ENCODE data around the gene DLX2. TPM values are rescaled to one million over a fixed set of nuclear protein-coding genes. Genes with fewer than 3 reads are reported as not detected.
"Not testable (repeated sequence)": the region's sequence is repeated elsewhere in the genome, so short reads cannot be mapped to it uniquely, and the experiment has no call there.

DLX2 gene
- total RNA-seq, 1 donor from 2014 or later, result 0.14 TPM

DNA sequence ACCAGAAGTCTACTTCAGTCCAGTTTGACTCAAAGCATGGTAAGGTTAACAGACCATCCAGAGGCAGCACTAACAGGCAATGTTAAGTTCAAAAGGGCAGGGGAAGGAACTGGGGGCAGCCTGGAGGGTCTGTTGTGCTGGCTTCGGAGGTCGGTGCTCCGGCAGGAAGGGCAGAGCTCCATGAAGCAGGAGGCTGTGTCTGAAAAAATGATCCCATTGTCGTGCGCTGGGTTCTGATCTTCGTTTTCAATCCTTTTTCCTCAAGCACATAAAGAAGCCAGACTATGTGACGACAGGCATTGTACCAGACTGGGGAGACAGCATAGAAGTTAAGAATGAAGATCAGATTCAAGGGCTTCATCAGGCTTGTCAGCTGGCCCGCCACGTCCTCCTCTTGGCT is 39.3 kb downstream of the DLX2 start:
- no peaks in the 10 kb centered on the region for H3K27me3 Mint-ChIP-seq (ENCODE audit: low read depth)
- no peaks in the 10 kb centered on the region for H3K9me3 Mint-ChIP-seq
- intact Hi-C loops (cut with micrococcal nuclease), result no loop called here
- no peak for DNase-seq (ENCODE audit: low spot score)
- H3K4me1 Mint-ChIP-seq (ENCODE audit: low read depth), result peaks cover 2% of the 10 kb centered on the region
- H3K4me3 Mint-ChIP-seq (ENCODE audit: low read depth), result no peak overlapping the region
- no peaks in the 10 kb centered on the region for H3K36me3 Mint-ChIP-seq (ENCODE audit: low read depth)
- no peak overlapping the region for H3K27ac Mint-ChIP-seq

DNA sequence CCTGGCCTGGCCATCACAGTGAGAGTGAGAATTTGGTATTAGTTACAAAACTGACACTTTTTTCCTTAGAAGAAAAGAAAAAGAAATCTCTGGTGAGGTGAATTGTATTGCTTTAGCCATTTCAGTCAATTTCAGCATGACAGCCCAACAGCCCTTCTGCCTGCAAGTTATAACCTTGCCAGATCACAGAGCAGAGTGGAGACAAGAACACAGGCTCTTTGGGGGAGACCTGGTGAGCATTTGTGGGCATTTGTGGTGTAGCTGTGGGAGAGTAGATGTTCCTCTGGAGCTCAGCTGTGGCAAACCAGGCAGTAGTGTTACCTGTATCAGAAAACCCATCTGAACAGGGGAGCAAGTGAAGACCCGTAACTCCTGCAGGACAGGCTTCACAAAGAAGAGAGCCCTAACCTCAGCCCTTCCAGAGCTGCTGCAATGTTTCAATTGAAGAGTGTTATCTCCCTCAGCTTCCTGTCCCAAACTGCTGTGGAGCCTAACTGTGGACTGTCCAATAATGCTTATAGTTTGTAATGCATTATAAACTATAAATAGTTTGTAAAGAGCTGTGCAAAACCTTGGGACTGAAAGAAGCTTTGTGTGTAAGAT is 40.2 kb downstream of the DLX2 start:
- H3K36me3 Mint-ChIP-seq (ENCODE audit: low read depth), result no peaks in the 10 kb centered on the region

GRCh38 chr2:172060118-172060517 is 42.6 kb downstream of the DLX2 start:
- DNase-seq (ENCODE audit: low spot score); H3K36me3 Mint-ChIP-seq (ENCODE audit: low read depth); H3K4me1 Mint-ChIP-seq (ENCODE audit: low read depth); intact Hi-C loops (cut with micrococcal nuclease); H3K27ac Mint-ChIP-seq; H3K9me3 Mint-ChIP-seq; H3K27me3 Mint-ChIP-seq (ENCODE audit: low read depth); H3K4me3 Mint-ChIP-seq (ENCODE audit: low read depth): not testable (repeated sequence)

More for the DNA sequence above, 40.2 kb downstream of the DLX2 start:
- Mint-ChIP-seq H3K27ac (no peak overlapping the region), H3K4me3 (ENCODE audit: low read depth) (no peak overlapping the region), H3K4me1 (ENCODE audit: low read depth) (peaks cover 2% of the 10 kb centered on the region), H3K27me3 (ENCODE audit: low read depth) (no peaks in the 10 kb centered on the region), H3K9me3 (no peaks in the 10 kb centered on the region)
- intact Hi-C loops (cut with micrococcal nuclease), result no loop called here
- DNase-seq (ENCODE audit: low spot score), result no peak

DNA sequence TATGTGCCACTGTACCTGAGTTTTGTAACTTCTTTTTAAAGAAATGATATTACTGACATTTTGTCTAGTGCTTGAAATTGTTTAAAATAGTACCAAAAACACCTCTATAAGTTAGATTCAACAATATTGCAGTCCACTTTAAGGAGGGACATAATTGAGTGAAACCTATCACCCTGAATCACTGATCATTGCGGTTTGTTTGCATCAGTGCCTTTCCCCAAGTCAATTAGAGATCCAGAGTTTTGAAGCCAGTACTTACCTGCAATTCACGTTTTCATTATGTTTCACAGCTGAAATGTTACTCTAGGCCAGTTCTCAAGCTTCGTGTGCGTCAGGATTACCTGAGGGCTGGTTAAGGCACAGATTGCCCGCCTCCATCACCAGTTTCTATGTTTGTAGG is 44.0 kb downstream of the DLX2 start:
- Mint-ChIP-seq H3K4me3 (ENCODE audit: low read depth) (no peak overlapping the region), H3K9me3 (no peaks in the 10 kb centered on the region), H3K27ac (no peak overlapping the region), H3K4me1 (ENCODE audit: low read depth) (no peaks in the 10 kb centered on the region), H3K36me3 (ENCODE audit: low read depth) (no peaks in the 10 kb centered on the region), H3K27me3 (ENCODE audit: low read depth) (peaks cover 5% of the 10 kb centered on the region)
- intact Hi-C loops (cut with micrococcal nuclease), result no loop called here
- DNase-seq (ENCODE audit: low spot score), result no peak

DNA sequence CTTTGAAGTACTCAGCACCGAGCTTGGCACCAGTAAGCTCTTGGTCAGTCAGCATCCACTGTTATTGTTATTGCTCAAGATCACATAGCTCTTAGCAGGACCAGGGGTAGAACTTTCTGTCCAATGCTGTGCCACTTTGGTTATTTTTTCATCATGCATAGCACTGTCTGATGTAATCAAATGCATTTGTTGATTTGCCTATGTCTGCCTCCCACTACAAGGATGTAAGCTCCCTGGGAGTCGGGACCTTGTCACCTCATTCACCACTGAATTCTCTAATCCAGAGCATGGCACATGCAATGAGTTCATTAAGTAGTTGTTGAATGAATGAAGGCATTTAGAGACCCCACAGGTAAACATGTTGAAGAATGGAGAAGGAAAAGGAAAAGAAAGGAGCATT is 46.4 kb downstream of the DLX2 start:
- no peak overlapping the region for H3K4me3 Mint-ChIP-seq (ENCODE audit: low read depth)
- intact Hi-C loops (cut with micrococcal nuclease), result no loop called here
- H3K36me3 Mint-ChIP-seq (ENCODE audit: low read depth), result no peaks in the 10 kb centered on the region
- H3K27me3 Mint-ChIP-seq (ENCODE audit: low read depth), result peaks cover 5% of the 10 kb centered on the region
- H3K4me1 Mint-ChIP-seq (ENCODE audit: low read depth), result no peaks in the 10 kb centered on the region
- no peaks in the 10 kb centered on the region for H3K9me3 Mint-ChIP-seq
- no peak for DNase-seq (ENCODE audit: low spot score)
- H3K27ac Mint-ChIP-seq, result no peak overlapping the region

DNA sequence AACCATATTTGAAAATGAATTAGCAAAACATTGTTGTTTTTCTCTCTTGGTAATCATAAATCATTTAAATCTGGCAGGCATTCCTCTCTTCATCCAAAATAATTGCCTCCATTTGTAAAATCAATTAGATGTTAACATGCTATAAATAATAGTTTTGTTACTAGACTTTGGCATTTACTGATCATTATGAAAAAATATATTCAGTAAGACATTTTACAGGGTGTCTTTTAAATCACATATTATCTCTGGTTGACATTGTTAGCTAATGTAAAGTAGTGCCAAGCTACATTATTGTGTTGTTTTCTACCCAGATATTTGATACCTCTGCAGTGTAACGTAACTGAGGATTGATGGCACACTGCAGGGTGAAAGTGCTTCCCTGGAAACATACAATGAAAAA is 49.2 kb downstream of the DLX2 start:
- H3K36me3 Mint-ChIP-seq (ENCODE audit: low read depth), result no peaks in the 10 kb centered on the region
- H3K27me3 Mint-ChIP-seq (ENCODE audit: low read depth), result peaks cover 5% of the 10 kb centered on the region
- intact Hi-C loops (cut with micrococcal nuclease), result no loop called here
- no peak overlapping the region for H3K4me3 Mint-ChIP-seq (ENCODE audit: low read depth)
- H3K4me1 Mint-ChIP-seq (ENCODE audit: low read depth), result no peaks in the 10 kb centered on the region
- no peak overlapping the region for H3K27ac Mint-ChIP-seq
- no peaks in the 10 kb centered on the region for H3K9me3 Mint-ChIP-seq
- DNase-seq (ENCODE audit: low spot score), result no peak

DNA sequence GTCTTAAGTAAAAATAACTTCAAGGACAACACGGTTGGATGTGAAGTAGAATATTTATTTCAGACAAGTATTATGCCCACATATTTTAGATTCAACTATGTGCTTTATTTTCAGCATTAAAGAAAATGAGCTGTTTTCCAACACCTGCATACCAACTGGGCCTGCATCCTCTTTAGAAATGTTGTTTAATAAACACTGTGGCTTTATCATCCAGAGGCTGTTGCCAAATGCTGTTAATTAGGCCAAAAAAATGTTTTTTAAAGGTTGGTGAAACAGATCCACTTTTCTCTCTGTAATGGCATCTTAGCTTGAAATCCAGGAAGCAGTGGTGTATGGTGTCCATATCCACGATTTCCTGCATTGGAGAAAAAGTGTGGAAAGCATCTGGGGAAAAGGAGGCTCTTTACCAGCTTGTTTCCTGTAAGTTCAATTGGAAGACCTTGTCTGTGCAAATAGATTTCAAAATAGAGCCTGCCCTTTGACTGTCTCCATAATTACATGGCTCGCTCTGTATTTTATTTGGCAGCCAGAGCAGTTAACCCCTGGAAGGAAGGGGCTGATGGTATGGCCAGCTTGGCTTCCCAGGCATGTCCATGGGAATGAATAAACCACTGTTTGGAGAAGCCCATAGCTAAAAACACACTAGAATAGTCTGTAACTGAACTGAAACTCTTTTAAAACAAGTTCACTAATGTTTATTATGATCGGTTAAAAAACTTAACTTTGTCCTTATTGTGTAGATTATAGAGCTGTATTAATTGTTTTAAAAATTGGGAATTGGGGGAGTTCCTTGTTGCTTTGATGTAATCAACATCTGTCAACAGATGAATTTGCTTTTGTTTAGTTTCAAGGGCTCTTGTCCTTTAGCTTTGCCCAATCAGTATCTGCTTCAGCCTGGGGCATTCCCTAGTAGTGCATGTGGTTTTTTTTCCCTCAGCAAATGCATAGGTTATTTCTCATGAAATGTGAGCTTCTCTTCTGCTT is 50.4 kb downstream of the DLX2 start:
- Mint-ChIP-seq H3K27me3 (ENCODE audit: low read depth) (peaks cover 5% of the 10 kb centered on the region), H3K27ac (no peak overlapping the region), H3K9me3 (no peaks in the 10 kb centered on the region), H3K4me3 (ENCODE audit: low read depth) (no peak overlapping the region), H3K36me3 (ENCODE audit: low read depth) (no peaks in the 10 kb centered on the region), H3K4me1 (ENCODE audit: low read depth) (no peaks in the 10 kb centered on the region)
- intact Hi-C loops (cut with micrococcal nuclease), result no loop called here
- DNase-seq (ENCODE audit: low spot score), result no peak

GRCh38 chr2:172050479-172051125 is 52.1 kb downstream of the DLX2 start:
- DNase-seq (ENCODE audit: low spot score), result no peak
- Mint-ChIP-seq H3K4me1 (ENCODE audit: low read depth) (peaks cover 4% of the 10 kb centered on the region), H3K9me3 (no peaks in the 10 kb centered on the region), H3K4me3 (ENCODE audit: low read depth) (no peak overlapping the region), H3K27me3 (ENCODE audit: low read depth) (peaks cover 4% of the 10 kb centered on the region), H3K27ac (no peak overlapping the region), H3K36me3 (ENCODE audit: low read depth) (no peaks in the 10 kb centered on the region)
- intact Hi-C loops (cut with micrococcal nuclease), result no loop called here

DNA sequence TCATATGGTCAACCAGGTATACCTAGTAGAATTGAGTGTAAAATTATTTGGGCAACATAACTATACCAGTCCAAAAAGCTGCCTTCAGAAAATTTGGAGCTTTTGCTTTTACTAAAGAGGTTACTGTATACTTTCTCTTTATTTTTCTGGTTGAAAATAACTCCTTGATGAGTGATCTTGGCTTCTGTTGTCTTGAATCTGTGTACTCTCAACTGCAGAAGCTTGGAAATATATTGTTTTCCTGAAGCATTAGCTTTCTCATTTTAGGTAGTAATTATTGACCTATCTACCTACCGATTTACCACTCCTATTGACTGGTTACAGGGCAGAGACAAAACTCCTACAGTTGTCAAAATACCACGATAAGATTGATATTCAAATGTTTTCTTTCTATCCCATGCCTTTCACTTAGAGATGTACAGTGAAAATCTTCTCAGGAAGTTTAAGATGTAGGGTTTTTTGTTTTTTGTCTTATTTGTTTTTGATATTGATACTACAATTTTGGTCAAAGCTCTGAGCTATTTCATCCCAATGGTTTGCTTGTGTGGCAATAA is 53.1 kb downstream of the DLX2 start:
- Mint-ChIP-seq H3K4me3 (ENCODE audit: low read depth) (no peak overlapping the region), H3K4me1 (ENCODE audit: low read depth) (peaks cover 4% of the 10 kb centered on the region), H3K27me3 (ENCODE audit: low read depth) (peaks cover 1% of the 10 kb centered on the region), H3K36me3 (ENCODE audit: low read depth) (no peaks in the 10 kb centered on the region), H3K9me3 (no peaks in the 10 kb centered on the region), H3K27ac (no peak overlapping the region)
- DNase-seq (ENCODE audit: low spot score), result no peak
- intact Hi-C loops (cut with micrococcal nuclease), result no loop called here

Other genes with a start within 250 kb of the DLX2 start
- 27.2 and 27.3 TPM in 2 replicates for gene SLC25A12, start 208.7 kb downstream of the DLX2 start, total RNA-seq
- 67.4 and 70.1 TPM in 2 replicates for gene HAT1, start 180.4 kb downstream of the DLX2 start, total RNA-seq
- gene METAP1D, start 102.9 kb downstream of the DLX2 start, total RNA-seq, result 6.0 and 7.9 TPM in 2 replicates
- 0.09 TPM in 1 of 2 replicates, not detected in the other for gene DLX1, start 17.4 kb downstream of the DLX2 start, total RNA-seq

Data from activated T-helper 2 cell treated with anti-CD3 and anti-CD28 coated beads, Interferon-gamma antibody, Interleukin-2, Interleukin-4, amounts not matched to agents 10 μg/mL and 5 μg/mL and 100 μg/mL, durations not matched to agents 14 hours and 24 hours and 36 hours (primary cell).